HG02970 (cell line): ENCODE data around the gene ORC4.

Source experiments
- ATAC-seq: cut with Tn5 transposase; IDR thresholded peaks from one replicate; pipeline ENCODE4 v1.9.1; 2021; ENCODE audit warnings: mild to moderate bottlenecking, moderate library complexity, moderate number of reproducible peaks; ENCODE audit not compliant: unreplicated experiment, low FRiP score

The ORC4 gene

GRCh38 chr2:147939313-147939712, 81.2 kb downstream of the ORC4 start:
- ATAC-seq: no peak

DNA sequence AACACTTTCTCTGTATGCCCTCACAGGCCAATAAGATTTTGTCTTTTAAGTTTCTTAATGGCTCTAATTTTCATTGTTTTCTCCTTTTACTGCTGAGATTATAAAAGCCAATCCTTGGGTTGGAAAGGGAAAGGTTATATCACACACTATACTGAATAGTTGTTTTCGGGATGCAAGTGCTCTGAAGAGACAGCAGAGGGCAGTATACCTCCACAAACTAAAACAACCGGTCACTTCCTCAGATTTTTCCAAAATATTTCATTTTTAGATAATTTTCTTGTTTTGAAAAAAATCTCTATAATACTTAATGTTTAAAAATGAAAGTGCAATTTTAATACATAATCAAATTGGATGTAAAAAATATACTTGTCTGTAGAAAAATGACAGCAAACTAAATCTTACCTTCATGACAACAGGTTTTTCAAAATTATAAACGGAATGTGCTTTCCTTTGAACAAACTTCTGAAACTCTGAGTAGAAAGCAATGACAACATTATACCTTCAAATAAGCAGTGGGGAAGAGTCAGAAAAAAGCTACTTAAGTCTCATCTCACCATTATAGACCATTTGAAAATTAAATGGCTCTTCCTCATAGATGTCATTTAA, 82.7 kb downstream of the ORC4 start:
- no peak for ATAC-seq

DNA sequence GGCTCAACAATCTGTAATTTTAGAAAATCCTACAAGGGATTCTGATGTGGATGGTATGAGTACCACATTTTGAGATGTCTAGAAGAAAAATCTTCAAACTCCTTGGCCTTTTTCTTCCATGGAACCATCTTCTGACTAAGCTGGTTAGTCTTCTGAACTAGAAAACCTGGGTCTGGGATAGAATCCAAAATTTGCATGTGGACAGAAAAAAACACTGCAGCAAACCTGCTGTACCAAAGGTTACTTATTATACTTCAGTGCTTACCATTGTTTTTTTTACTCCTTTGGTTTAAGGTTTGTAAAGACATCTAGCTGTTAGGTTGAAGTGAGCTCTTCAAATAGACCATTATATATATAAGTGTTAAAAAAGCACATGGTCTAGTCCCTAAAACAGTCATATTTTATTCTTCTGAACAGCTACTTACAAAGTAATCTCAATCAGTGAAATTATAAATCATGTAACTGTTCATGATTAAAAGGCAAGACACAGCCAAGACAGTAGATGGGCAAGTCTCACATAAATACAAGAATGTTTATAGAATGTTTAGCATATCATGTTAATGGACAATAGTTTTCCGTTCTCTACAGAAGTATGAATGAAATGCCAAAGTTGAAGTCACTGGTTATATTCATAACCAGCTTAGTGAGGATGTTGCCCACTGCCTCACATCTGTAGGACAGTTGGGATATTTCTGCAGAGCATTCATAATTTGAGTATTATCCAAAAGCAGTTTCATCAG, 85.5 kb downstream of the ORC4 start:
- ATAC-seq: no peak

DNA sequence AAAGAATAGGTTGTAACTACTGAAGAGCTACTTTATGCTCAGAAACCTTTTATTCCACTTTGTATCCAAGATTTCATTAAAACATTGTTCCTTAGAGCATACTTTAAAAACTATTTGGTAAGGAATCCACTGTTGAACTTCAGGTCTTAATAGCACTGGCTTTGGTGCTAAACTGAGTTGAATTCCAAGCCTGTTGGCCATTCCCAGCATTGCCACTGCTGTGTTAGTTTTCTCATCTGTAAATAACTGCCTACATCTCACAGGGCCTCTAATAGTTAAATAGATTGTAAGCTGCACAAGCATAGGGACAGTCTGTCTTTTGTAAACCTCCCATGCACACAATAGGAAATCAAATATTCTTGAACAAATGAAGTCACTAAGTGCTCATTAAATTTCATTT, 86.6 kb downstream of the ORC4 start:
- no peak for ATAC-seq

- ATAC-seq: no peak
Measured at GRCh38 chr2:147927053-147927588, 93.4 kb downstream of the ORC4 start.

- ATAC-seq: no peak
Measured at GRCh38 chr2:147925886-147926285, 94.7 kb downstream of the ORC4 start.

- ATAC-seq: no peak
Measured at GRCh38 chr2:147924647-147925046, 95.9 kb downstream of the ORC4 start.

GRCh38 chr2:147923846-147924245, 96.7 kb downstream of the ORC4 start:
- ATAC-seq: no peak

GRCh38 chr2:147917161-147917560, 103.4 kb downstream of the ORC4 start:
- no peak for ATAC-seq

GRCh38 chr2:147916723-147917122, 103.8 kb downstream of the ORC4 start:
- no peak for ATAC-seq

GRCh38 chr2:147916067-147916466, 104.5 kb downstream of the ORC4 start:
- ATAC-seq: no peak

DNA sequence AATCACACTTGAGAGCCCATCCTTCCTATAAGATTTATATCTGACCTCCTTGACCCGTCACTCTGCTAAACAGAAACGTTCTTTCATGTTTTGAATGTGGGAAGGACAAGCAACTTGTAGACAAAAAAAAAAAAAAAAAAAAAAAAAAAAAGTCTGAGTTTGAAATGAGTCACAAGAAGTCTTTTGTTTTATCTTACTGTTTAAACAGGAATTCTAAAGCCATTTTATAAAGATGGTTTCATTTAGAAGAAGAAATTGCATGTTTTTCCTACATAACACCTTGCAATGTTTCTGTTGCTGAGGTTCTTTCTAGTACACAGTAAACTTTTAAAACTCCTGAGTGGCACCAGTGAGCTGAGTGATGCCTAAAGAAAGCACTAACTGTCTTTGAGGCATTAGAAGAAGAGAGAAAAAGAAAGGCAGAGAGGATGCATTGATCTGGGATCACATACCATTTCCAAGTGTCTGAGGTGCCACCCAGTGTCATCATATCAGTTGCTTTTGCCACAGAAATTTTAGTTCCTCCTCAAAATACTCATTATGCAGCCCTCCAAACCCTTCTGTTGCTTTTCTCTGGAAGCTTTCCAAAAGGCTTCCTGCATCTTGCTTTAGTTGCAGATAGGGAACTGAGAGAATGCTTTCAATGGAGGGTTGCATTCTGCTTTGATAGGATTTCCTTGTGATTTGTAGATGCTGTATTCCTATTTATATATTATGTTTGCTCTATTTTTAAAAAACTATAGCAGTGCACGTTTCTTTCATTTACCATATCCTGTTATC, 106.6 kb downstream of the ORC4 start:
- ATAC-seq: no peak

DNA sequence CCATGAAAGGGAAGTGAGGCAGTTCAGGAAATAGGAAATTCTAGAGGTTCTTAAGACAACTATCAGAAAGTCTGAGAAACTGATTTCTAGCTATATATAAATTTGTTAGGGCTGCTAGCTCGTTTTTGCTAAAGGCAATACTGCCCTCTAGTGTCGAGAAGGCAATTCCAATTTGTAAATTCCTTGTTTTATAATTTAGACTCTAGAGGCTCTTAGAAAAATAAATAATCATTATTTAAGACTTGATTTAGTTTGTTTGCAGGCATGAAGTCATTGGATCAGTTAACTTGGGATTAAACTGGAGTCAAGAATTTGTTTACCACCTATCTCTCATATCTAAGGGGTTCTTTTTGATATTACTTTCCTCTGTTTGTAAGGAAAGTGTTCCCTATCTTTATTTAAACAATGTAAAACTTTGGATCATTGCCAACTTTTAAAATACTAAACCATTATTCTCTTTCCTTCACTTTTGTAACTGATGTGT, 109.5 kb downstream of the ORC4 start:
- ATAC-seq: no peak

DNA sequence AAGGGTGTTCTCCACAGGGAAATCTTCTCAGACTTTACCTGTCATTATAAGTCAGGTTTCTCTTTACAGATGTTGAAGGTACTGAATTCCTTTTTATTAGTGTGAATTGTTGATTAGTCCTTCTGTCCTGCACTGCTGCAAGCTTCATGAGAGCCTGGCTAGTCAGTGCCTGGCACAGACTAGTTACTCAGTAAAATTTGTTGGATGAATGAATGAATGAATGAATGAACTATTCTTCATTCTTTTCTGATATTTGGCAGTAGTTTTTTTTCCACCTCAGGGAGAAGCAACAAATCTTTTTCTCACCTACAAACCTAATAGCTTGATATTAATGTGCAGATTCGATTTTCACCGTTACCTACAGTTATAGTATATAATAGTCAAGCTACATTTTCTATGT, 111.4 kb downstream of the ORC4 start:
- no peak for ATAC-seq

GRCh38 chr2:147904051-147904450, 116.5 kb downstream of the ORC4 start:
- ATAC-seq: no peak

- ATAC-seq: no peak
Measured at GRCh38 chr2:147888680-147889079, 131.9 kb downstream of the ORC4 start.

GRCh38 chr2:147886136-147886535, 134.4 kb downstream of the ORC4 start:
- no peak for ATAC-seq

DNA sequence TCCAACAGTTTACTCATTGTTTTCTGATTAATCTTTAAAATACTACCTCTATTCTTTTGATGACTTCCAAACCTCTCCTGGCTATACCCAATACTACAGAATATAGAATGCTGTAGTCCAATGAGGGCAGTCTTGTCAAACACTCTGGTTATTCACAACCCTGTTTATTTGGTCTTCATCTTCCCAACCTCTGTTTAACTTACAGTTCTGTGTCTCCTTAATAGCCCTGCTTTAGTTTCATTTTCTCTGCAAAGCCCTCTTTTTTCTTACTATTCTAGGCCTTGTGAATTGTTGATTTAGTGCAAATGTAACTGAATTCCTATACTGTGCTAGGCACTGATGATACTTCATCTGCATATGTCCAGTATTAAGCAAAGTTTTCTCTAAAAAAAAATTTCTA, 135.7 kb downstream of the ORC4 start:
- ATAC-seq: no peak

DNA sequence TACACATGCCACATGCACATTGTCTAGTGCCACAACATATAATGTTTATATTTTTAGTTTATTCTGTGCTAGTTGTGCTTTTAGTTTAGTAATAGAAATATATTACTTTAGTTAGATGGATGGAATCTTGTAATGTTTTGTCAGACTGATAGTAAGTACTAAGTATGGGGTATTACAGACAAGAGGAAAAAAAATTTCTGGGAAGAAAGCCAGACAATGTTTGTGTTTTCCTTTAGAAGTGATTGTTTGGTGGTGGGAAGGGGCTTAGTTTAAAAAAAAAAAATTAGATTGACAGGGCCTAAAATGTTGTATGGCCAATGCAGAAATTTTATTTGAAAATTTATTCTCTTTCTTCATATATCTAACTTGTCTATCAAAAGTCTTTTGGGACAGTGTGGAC, 137.9 kb downstream of the ORC4 start:
- no peak for ATAC-seq
